Neural crest cell (in vitro differentiated cells): ENCODE measurements around the gene C2CD2L. TPM values are rescaled to one million over a fixed set of nuclear protein-coding genes. Genes with fewer than 3 reads are reported as not detected.

ENCODE experiments used
- DNase-seq: peaks from one replicate; pipeline ENCODE4 v3.0.0; 2021; ENCODE audit warnings: low read depth, mixed read lengths, low spot score
- H3K27ac Mint-ChIP-seq: one replicate; pipeline ENCODE4 v1.8.0; 2021; ENCODE audit warnings: mild to moderate bottlenecking, mixed read lengths; ENCODE audit not compliant: unreplicated experiment
- H3K27me3 Mint-ChIP-seq: 2 replicates; pipeline ENCODE4 v1.8.0; 2021; ENCODE audit warnings: low read depth, mild to moderate bottlenecking, mixed read lengths
- H3K36me3 Mint-ChIP-seq: 2 replicates; pipeline ENCODE4 v1.8.0; 2021; ENCODE audit warnings: low read depth, mild to moderate bottlenecking, mixed read lengths
- H3K4me1 Mint-ChIP-seq: 2 replicates; pipeline ENCODE4 v1.8.0; 2021; ENCODE audit warnings: mixed read lengths
- H3K4me3 Mint-ChIP-seq: one replicate; pipeline ENCODE4 v1.8.0; 2021; ENCODE audit warnings: mild to moderate bottlenecking, mixed read lengths
- H3K9me3 Mint-ChIP-seq: 2 replicates; pipeline ENCODE4 v1.8.0; 2021; ENCODE audit warnings: mixed read lengths
- CTCF ChIP-seq: fragments of 200-600 bp; sonication (generic); conservative IDR thresholded peaks from 2 replicates; pipeline ENCODE4 v1.5.0; 2021; ENCODE audit warnings: antibody characterized with exemption, mild to moderate bottlenecking
- total RNA-seq: library from RNA; stranded (reverse); gene quantifications from 2 replicates; pipeline ENCODE4 v1.2.1, GENCODE V29; 2021

Gene C2CD2L
- total RNA-seq, 1 donor from 2014 or later: 9.8 TPM

- Mint-ChIP-seq H3K27ac (no peak overlapping the region), H3K4me3 (no peak overlapping the region), H3K36me3 (no peaks in the 10 kb centered on the region), H3K27me3 (no peaks in the 10 kb centered on the region), H3K9me3 (no peaks in the 10 kb centered on the region), H3K4me1 (peaks cover 24% of the 10 kb centered on the region)
- TF ChIP-seq CTCF: no peak
- no peak for DNase-seq
These were observed 11.8 kb downstream of the C2CD2L start for GRCh38 chr11:119118946-119119345.

GRCh38 chr11:119120639-119121007 is 13.5 kb downstream of the C2CD2L start:
- Mint-ChIP-seq H3K4me3 (peak overlapping the region; percentile 97), H3K4me1 (peaks cover 24% of the 10 kb centered on the region), H3K36me3 (no peaks in the 10 kb centered on the region), H3K27me3 (no peaks in the 10 kb centered on the region), H3K9me3 (no peaks in the 10 kb centered on the region), H3K27ac (peak overlapping the region; percentile 21)
- no peak for TF ChIP-seq CTCF
- DNase-seq: no peak

GRCh38 chr11:119121008-119121810 is 14.1 kb downstream of the C2CD2L start, which contains the start of gene HINFP:
TSS of gene HINFP (plus strand) at chr11:119121580. CDS start at chr11:119126945, 5,365 bp downstream.
- Mint-ChIP-seq H3K9me3 (no peaks in the 10 kb centered on the region), H3K27ac (peak within 1 kb of the TSS; percentile 86), H3K4me1 (peaks cover 24% of the 10 kb centered on the region), H3K4me3 (peak within 1 kb of the TSS; percentile 97), H3K36me3 (no peaks in the 10 kb centered on the region), H3K27me3 (no peaks in the 10 kb centered on the region)
- TF ChIP-seq CTCF: no peak
- DNase-seq: peak; percentile 98

GRCh38 chr11:119121811-119122124 is 14.6 kb downstream of the C2CD2L start:
- Mint-ChIP-seq H3K36me3 (no peaks in the 10 kb centered on the region), H3K27me3 (no peaks in the 10 kb centered on the region), H3K27ac (peak overlapping the region; percentile 86), H3K4me1 (peaks cover 24% of the 10 kb centered on the region), H3K9me3 (no peaks in the 10 kb centered on the region), H3K4me3 (peak overlapping the region; percentile 97)
- no peak for TF ChIP-seq CTCF
- DNase-seq: no peak

GRCh38 chr11:119125821-119126220 is 18.7 kb downstream of the C2CD2L start:
- TF ChIP-seq CTCF: no peak
- no peak for DNase-seq

More at GRCh38 chr11:119125821-119126220, 18.7 kb downstream of the C2CD2L start:
- Mint-ChIP-seq H3K27ac (no peak overlapping the region), H3K4me1 (peaks cover 16% of the 10 kb centered on the region), H3K36me3 (no peaks in the 10 kb centered on the region), H3K4me3 (no peak overlapping the region), H3K9me3 (no peaks in the 10 kb centered on the region), H3K27me3 (no peaks in the 10 kb centered on the region)
